ENCODE results near the gene ZNF260. TPM values are rescaled to one million over a fixed set of nuclear protein-coding genes. Genes with fewer than 3 reads are reported as not detected.
A peak's percentile ranks its signal among the peaks of the same experiment; 100 is the strongest.
"Not testable (repeated sequence)": the region's sequence is repeated elsewhere in the genome, so short reads cannot be mapped to it uniquely, and the experiment has no call there.

ZNF260 gene
- total RNA-seq, 1 donor from 2014 or later: 13.6 TPM

GRCh38 chr19:36514012-36514612 lies 14.0 kb downstream of the ZNF260 start:
- H3K36me3 Mint-ChIP-seq (ENCODE audit: low read depth): peaks cover 63% of the 10 kb centered on the region
- H3K9me3 Mint-ChIP-seq: peaks cover 48% of the 10 kb centered on the region
- TF ChIP-seq CTCF (IDR thresholded peaks at IDR 0.05): no peak
- DNase-seq (no peak), ATAC-seq (ENCODE audit: low read depth) (no peak)
- intact Hi-C loops (cut with micrococcal nuclease): no loop called here
- no peak overlapping the region for H3K27ac Mint-ChIP-seq
- POLR2A ChIA-PET: no interaction called here
- H3K4me1 Mint-ChIP-seq: no peaks in the 10 kb centered on the region
- CTCF ChIA-PET: no interaction called here
- no peak overlapping the region for H3K4me3 Mint-ChIP-seq
- no peaks in the 10 kb centered on the region for H3K27me3 Mint-ChIP-seq

GRCh38 chr19:36508325-36508724 lies 19.7 kb downstream of the ZNF260 start:
- Mint-ChIP-seq H3K4me3 (no peak overlapping the region), H3K36me3 (ENCODE audit: low read depth) (peaks cover 15% of the 10 kb centered on the region), H3K27ac (no peak overlapping the region), H3K27me3 (no peaks in the 10 kb centered on the region), H3K4me1 (no peaks in the 10 kb centered on the region), H3K9me3 (peaks cover 14% of the 10 kb centered on the region)
- CTCF ChIA-PET: no interaction called here
- intact Hi-C loops (cut with micrococcal nuclease): no loop called here
- POLR2A ChIA-PET: interaction anchor here (0.7 kb wide), 1 partner anchor 366 kb away, joined by 4 read pairs; no protein-coding TSS in a partner anchor
- DNase-seq (no peak), ATAC-seq (ENCODE audit: low read depth) (no peak)
- no peak for TF ChIP-seq CTCF (IDR thresholded peaks at IDR 0.05)

GRCh38 chr19:36501973-36502372 lies 26.1 kb downstream of the ZNF260 start:
- TF ChIP-seq CTCF (IDR thresholded peaks at IDR 0.05): no peak
- no peak for ATAC-seq (ENCODE audit: low read depth)
- CTCF ChIA-PET: no interaction called here
- no peak overlapping the region for H3K4me3 Mint-ChIP-seq
- DNase-seq: no peak
- peaks cover 6% of the 10 kb centered on the region for H3K36me3 Mint-ChIP-seq (ENCODE audit: low read depth)
- intact Hi-C loops (cut with micrococcal nuclease): no loop called here
- no peaks in the 10 kb centered on the region for H3K27me3 Mint-ChIP-seq
- no peak overlapping the region for H3K27ac Mint-ChIP-seq
- POLR2A ChIA-PET: no interaction called here
- H3K4me1 Mint-ChIP-seq: no peaks in the 10 kb centered on the region
- peaks cover 15% of the 10 kb centered on the region for H3K9me3 Mint-ChIP-seq

- Mint-ChIP-seq H3K27me3 (no peaks in the 10 kb centered on the region), H3K4me3 (no peak overlapping the region)
Measured at GRCh38 chr19:36497001-36497400, 31.1 kb downstream of the ZNF260 start.

GRCh38 chr19:36492689-36493453 lies 35.2 kb downstream of the ZNF260 start:
- Mint-ChIP-seq H3K4me3 (peak overlapping the region; percentile 73), H3K27ac (peak overlapping the region; percentile 89), H3K4me1 (peaks cover 37% of the 10 kb centered on the region), H3K36me3 (ENCODE audit: low read depth) (peaks cover 16% of the 10 kb centered on the region)
- intact Hi-C loops (cut with micrococcal nuclease): loop anchor here (1.0 to 2.0 kb wide), 4 partner anchors 75 to 162 kb away; partner anchors contain the start of gene ZFP82
- H3K27me3 Mint-ChIP-seq; H3K9me3 Mint-ChIP-seq; ATAC-seq (ENCODE audit: low read depth): not testable (repeated sequence)
- POLR2A ChIA-PET: interaction anchor here (0.6 to 1.2 kb wide), 5 partner anchors 71 to 278 kb away, joined by 3 to 5 read pairs (median 3); partner anchors contain the start of genes ZFP14, ZNF146 and ZNF565
- peak; percentile 45 for DNase-seq
- CTCF ChIA-PET: interaction anchor here (1.4 to 1.6 kb wide), 2 partner anchors 114 to 365 kb away, joined by 4 to 5 read pairs; partner anchors contain the start of gene ZFP14

More at GRCh38 chr19:36497001-36497400, 31.1 kb downstream of the ZNF260 start:
- no peak for DNase-seq
- POLR2A ChIA-PET: no interaction called here
- CTCF ChIA-PET: interaction anchor here (0.6 kb wide), 1 partner anchor 70 kb away, joined by 3 read pairs; no protein-coding TSS in a partner anchor
- intact Hi-C loops (cut with micrococcal nuclease): no loop called here
- Mint-ChIP-seq H3K9me3 (peaks cover 10% of the 10 kb centered on the region), H3K36me3 (ENCODE audit: low read depth) (peaks cover 4% of the 10 kb centered on the region), H3K4me1 (peaks cover 12% of the 10 kb centered on the region), H3K27ac (no peak overlapping the region)
- no peak for TF ChIP-seq CTCF (IDR thresholded peaks at IDR 0.05)
- no peak for ATAC-seq (ENCODE audit: low read depth)

GRCh38 chr19:36490846-36491245 lies 37.2 kb downstream of the ZNF260 start:
- ATAC-seq (ENCODE audit: low read depth); intact Hi-C loops (cut with micrococcal nuclease); H3K9me3 Mint-ChIP-seq; H3K27me3 Mint-ChIP-seq; CTCF ChIA-PET; DNase-seq: not testable (repeated sequence)
- H3K36me3 Mint-ChIP-seq (ENCODE audit: low read depth): peaks cover 23% of the 10 kb centered on the region
- peak overlapping the region; percentile 98 for H3K4me3 Mint-ChIP-seq
- peaks cover 46% of the 10 kb centered on the region for H3K4me1 Mint-ChIP-seq
- POLR2A ChIA-PET: interaction anchor here (2.2 to 2.9 kb wide), 2 partner anchors 38 to 72 kb away, joined by 14 to 39 read pairs; partner anchors contain the start of genes ZFP82 and ZNF260
- peak overlapping the region; percentile 99 for H3K27ac Mint-ChIP-seq
